Testis (tissue), 3 donors: ENCODE measurements around the gene PON3. TPM values are rescaled to one million over a fixed set of nuclear protein-coding genes. Genes with fewer than 3 reads are reported as not detected.

ENCODE experiments used
- DNase-seq: peaks from one replicate; pipeline ENCODE4 v3.0.0-alpha.2; 2019
- H3K27ac ChIP-seq, 2 donors: fragments of 200-600 bp; sonication (generic); one replicate each; pipeline ENCODE4 v1.5.1; 2019
- H3K27me3 ChIP-seq: fragments of 200-600 bp; sonication (generic); one replicate; pipeline ENCODE4 v1.5.1; 2019
- H3K36me3 ChIP-seq: fragments of 200-600 bp; sonication (generic); one replicate; pipeline ENCODE4 v1.5.1; 2017; ENCODE audit warnings: low read depth; ENCODE audit errors: missing control alignments
- H3K4me1 ChIP-seq: fragments of 200-600 bp; sonication (generic); one replicate; pipeline ENCODE4 v1.5.1; 2019
- H3K4me3 ChIP-seq, 2 donors: fragments of 200-600 bp; sonication (generic); one replicate each; pipeline ENCODE4 v1.5.1; 2017 to 2019
- H3K9me3 ChIP-seq: fragments of 200-600 bp; sonication (generic); one replicate; pipeline ENCODE4 v1.5.1; 2017
- POLR2A ChIP-seq: fragments of 450-650 bp; IDR thresholded peaks from one replicate; pipeline ENCODE4 v1.6.1; 2017; ENCODE audit warnings: antibody characterized with exemption, mild to moderate bottlenecking, moderate library complexity
- WGBS, 2 donors: methylation state at CpG; one replicate each; pipeline ENCODE4 v1.1.5; 2018; 5-methylcytosine and 5-hydroxymethylcytosine counted together
- intact Hi-C: fragments of 100-400 bp; cut with DNase I; formaldehyde crosslinking; loops from one replicate; pipeline ENCODE4 v1.15.1; 2023; ENCODE audit warnings: low total_unique reads
- polyA plus RNA-seq: library from polyadenylated mRNA; stranded (reverse); fragments of 350-450 nt; fragmentation: Illumina TruSeq; extraction: RNeasy Lipid Tissue Mini Kit (QIAGEN cat#74804); gene quantifications from one replicate; pipeline ENCODE4 v1.2.3, GENCODE V29; 2014; ENCODE audit warnings: low read depth, low replicate concordance; ENCODE audit not compliant: insufficient read depth
- total RNA-seq, 2 donors: library from RNA; depleted of rRNA; stranded (reverse); fragments of >200 nt; gene quantifications; one replicate each; pipeline ENCODE4 v1.2.3, GENCODE V29; 2016
- TF ChIP-seq, protein P1 (sequence below), 3 experiments: fragments of 450-650 bp in 2 of 3; fragments of 200-600 bp in 1 of 3; sonication (generic) in 1 of 3; IDR thresholded peaks; one replicate each; pipeline ENCODE4 v1.5.1; 2016 to 2019; ENCODE audit warnings: antibody characterized with exemption in 3 of 3, mild to moderate bottlenecking in 2 of 3, moderate library complexity in 1 of 3

Gene PON3
- total and polyA plus RNA-seq, 3 donors from 2014 or later, result 20.9 to 53.7 (median 27.2) TPM

- Histone ChIP-seq H3K9me3 (no peaks in the 10 kb centered on the region), H3K27me3 (no peaks in the 10 kb centered on the region), H3K27ac (no peak overlapping the region), H3K4me1 (no peaks in the 10 kb centered on the region), H3K4me3 (no peak overlapping the region), H3K36me3 (no peaks in the 10 kb centered on the region)
- 95 to 98% methylated on average over 1 of the region's 1 CpG for WGBS, 2 donors
- TF ChIP-seq, protein P1, sequence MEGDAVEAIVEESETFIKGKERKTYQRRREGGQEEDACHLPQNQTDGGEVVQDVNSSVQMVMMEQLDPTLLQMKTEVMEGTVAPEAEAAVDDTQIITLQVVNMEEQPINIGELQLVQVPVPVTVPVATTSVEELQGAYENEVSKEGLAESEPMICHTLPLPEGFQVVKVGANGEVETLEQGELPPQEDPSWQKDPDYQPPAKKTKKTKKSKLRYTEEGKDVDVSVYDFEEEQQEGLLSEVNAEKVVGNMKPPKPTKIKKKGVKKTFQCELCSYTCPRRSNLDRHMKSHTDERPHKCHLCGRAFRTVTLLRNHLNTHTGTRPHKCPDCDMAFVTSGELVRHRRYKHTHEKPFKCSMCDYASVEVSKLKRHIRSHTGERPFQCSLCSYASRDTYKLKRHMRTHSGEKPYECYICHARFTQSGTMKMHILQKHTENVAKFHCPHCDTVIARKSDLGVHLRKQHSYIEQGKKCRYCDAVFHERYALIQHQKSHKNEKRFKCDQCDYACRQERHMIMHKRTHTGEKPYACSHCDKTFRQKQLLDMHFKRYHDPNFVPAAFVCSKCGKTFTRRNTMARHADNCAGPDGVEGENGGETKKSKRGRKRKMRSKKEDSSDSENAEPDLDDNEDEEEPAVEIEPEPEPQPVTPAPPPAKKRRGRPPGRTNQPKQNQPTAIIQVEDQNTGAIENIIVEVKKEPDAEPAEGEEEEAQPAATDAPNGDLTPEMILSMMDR (IDR thresholded peaks at IDR 0.05), result no peak
- no peak for TF ChIP-seq POLR2A
- no peak for DNase-seq
- intact Hi-C loops, result no loop called here
Observed at GRCh38 chr7:95367606-95368005, 28.6 kb downstream of the PON3 start.

GRCh38 chr7:95365151-95365550 lies 31.0 kb downstream of the PON3 start:
- H3K9me3 ChIP-seq, result no peaks in the 10 kb centered on the region
- no peaks in the 10 kb centered on the region for H3K36me3 ChIP-seq
- no peaks in the 10 kb centered on the region for H3K4me1 ChIP-seq
- TF ChIP-seq, protein P1 (IDR thresholded peaks at IDR 0.05), result no peak
- no peak for TF ChIP-seq POLR2A
- DNase-seq, result no peak
- no peak overlapping the region for H3K4me3 ChIP-seq
- intact Hi-C loops, result no loop called here
- H3K27ac ChIP-seq, result no peak overlapping the region
- 97 to 100% methylated on average over 1 of the region's 1 CpG for WGBS, 2 donors
- no peaks in the 10 kb centered on the region for H3K27me3 ChIP-seq

DNA sequence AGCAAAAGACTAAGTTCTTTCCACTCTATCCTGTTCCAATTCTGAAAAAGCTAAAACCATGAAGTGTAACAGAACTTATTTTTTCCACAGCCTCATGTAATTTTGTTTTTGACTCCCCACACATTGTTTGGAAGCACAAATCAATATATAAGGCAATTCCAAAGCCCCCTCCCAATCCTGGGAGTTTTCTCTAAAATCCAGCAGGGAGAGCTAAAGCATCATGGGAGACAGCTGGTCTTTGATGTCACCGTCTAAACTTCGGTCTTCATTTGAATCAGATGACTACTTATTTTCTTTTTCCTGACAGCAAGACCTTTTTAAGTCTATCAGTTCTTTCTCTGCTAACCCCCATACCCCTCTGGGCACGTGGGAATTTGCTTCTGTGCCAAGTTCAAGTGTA lies 38.6 kb downstream of the PON3 start:
- WGBS, 2 donors, result 62 to 71% methylated on average over 3 of the region's 3 CpGs

DNA sequence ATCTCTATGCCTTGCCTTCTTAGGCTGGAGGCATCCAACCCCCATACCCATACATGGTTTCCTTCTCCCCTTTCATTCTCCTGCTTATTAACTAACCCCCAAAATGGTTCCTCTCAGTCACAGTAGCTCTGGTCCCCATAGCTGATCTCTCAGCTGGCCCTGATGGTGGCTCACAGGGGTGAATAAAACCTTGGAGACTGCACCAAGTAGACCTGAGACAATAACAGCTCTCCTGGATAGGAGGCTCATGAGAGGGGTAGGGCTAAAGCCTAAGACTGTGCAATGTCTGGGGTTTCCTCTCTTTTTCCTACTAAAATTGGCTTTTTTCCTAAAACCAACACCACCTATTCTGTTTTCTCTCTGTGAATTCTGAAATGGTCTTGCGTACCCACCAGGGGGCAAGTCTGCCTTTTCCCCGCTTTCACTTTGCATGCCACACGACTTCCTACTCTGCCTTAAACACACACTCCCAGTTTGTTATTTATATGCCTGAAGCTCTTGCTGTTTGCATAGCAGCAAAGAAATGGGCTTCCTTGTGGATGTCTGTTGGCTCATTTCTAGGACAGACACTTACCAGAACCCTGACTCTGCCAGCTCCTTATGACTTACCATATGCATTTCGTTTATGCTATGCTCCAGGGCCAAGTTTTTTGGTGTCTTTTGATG lies 53.4 kb downstream of the PON3 start:
- intact Hi-C loops, result no loop called here
- no peaks in the 10 kb centered on the region for H3K36me3 ChIP-seq
- no peak for TF ChIP-seq POLR2A
- TF ChIP-seq, protein P1 (IDR thresholded peaks at IDR 0.05), result no peak
- H3K27ac ChIP-seq, result no peak overlapping the region
- H3K27me3 ChIP-seq, result no peaks in the 10 kb centered on the region
- no peak overlapping the region for H3K4me3 ChIP-seq
- DNase-seq, result no peak
- no peaks in the 10 kb centered on the region for H3K4me1 ChIP-seq
- H3K9me3 ChIP-seq, result no peaks in the 10 kb centered on the region
- WGBS, 2 donors, result 76 to 77% methylated on average over 4 of the region's 4 CpGs

More for the DNA sequence above, 38.6 kb downstream of the PON3 start:
- H3K9me3 ChIP-seq, result no peaks in the 10 kb centered on the region
- no peaks in the 10 kb centered on the region for H3K36me3 ChIP-seq
- intact Hi-C loops, result no loop called here
- H3K4me1 ChIP-seq, result no peaks in the 10 kb centered on the region
- no peak for TF ChIP-seq POLR2A
- TF ChIP-seq, protein P1 (IDR thresholded peaks at IDR 0.05), result no peak
- no peak overlapping the region for H3K27ac ChIP-seq
- H3K4me3 ChIP-seq, result no peak overlapping the region
- no peaks in the 10 kb centered on the region for H3K27me3 ChIP-seq
- DNase-seq, result no peak

- H3K9me3 ChIP-seq, result no peaks in the 10 kb centered on the region
- DNase-seq, result no peak
- H3K36me3 ChIP-seq, result no peaks in the 10 kb centered on the region
- H3K27me3 ChIP-seq, result no peaks in the 10 kb centered on the region
- intact Hi-C loops, result no loop called here
- H3K4me3 ChIP-seq, result no peak overlapping the region
- 80 to 95% methylated on average over 3 of the region's 3 CpGs for WGBS, 2 donors
- H3K4me1 ChIP-seq, result no peaks in the 10 kb centered on the region
- no peak overlapping the region for H3K27ac ChIP-seq
- TF ChIP-seq, protein P1 (IDR thresholded peaks at IDR 0.05), result no peak
- TF ChIP-seq POLR2A, result no peak
Observed at GRCh38 chr7:95342029-95342428, 54.1 kb downstream of the PON3 start.
